Heart right ventricle (tissue), 16 donors: ENCODE measurements around the gene USP28. TPM values are rescaled to one million over a fixed set of nuclear protein-coding genes. Genes with fewer than 3 reads are reported as not detected.

Experiments used
- ATAC-seq, 8 donors: fragments of 200-7000 bp; cut with Tn5 transposase; one replicate each; pipeline ENCODE4 v1.9.1; 2020; ENCODE audit warnings: mild to moderate bottlenecking in 8 of 8, moderate library complexity in 8 of 8, moderate number of reproducible peaks in 1 of 8
- DNase-seq, 2 donors: peaks; one replicate each; pipeline ENCODE4 v3.0.0-alpha.2; 2020
- H3K27ac ChIP-seq, 10 donors: fragments of 200-600 bp; sonication (generic) in 2 of 10; one replicate each; pipeline versions ENCODE4 v1.5.0 to v1.8.0; 2020 to 2022; ENCODE audit warnings: mild to moderate bottlenecking in 3 of 10
- H3K27me3 ChIP-seq, 7 donors: fragments of 200-600 bp; one replicate each; pipeline ENCODE4 v1.8.0; 2021 to 2022; ENCODE audit warnings: mild to moderate bottlenecking in 2 of 7
- H3K36me3 ChIP-seq, 9 donors: fragments of 200-600 bp; sonication (generic) in 1 of 9; one replicate each; pipeline versions ENCODE4 v1.5.0 to v1.8.0; 2020 to 2022; ENCODE audit warnings: mild to moderate bottlenecking in 2 of 9
- H3K4me1 ChIP-seq, 9 donors: fragments of 200-600 bp; sonication (generic) in 1 of 9; one replicate each; pipeline versions ENCODE4 v1.5.0 to v1.8.0; 2020 to 2022; ENCODE audit warnings: mild to moderate bottlenecking in 4 of 9
- H3K4me3 ChIP-seq, 10 donors: fragments of 200-600 bp; sonication (generic) in 2 of 10; one replicate each; pipeline versions ENCODE4 v1.5.0 to v1.8.0; 2020 to 2022; ENCODE audit warnings: mild to moderate bottlenecking in 7 of 10, moderate library complexity in 2 of 10
- H3K9me3 ChIP-seq, 11 donors: fragments of 200-600 bp in 10 of 11; sonication (generic) in 2 of 11; one replicate each; pipeline versions ENCODE4 v1.5.0 to v1.8.0; 2013 to 2022; ENCODE audit warnings: mild to moderate bottlenecking in 2 of 11, control low read depth in 1 of 11, moderate library complexity in 1 of 11
- CTCF ChIP-seq, 9 donors: fragments of 200-600 bp; sonication (generic) in 2 of 9; IDR thresholded peaks; one replicate each; pipeline versions ENCODE4 v1.5.0 to v1.8.0; 2021 to 2022; ENCODE audit warnings: antibody characterized with exemption in 9 of 9, mild to moderate bottlenecking in 5 of 9, moderate library complexity in 1 of 9
- WGBS, 2 donors: extraction: QIAGEN DNeasy Blood & Tissue Kit; methylation state at CpG; one replicate each; pipeline ENCODE4 v1.1.7; 2013; ENCODE audit warnings: inconsistent platforms in 1 of 2; 5-methylcytosine and 5-hydroxymethylcytosine counted together
- intact Hi-C, 10 donors: fragments of 100-400 bp; cut with DNase I; formaldehyde crosslinking; loops; one replicate each; pipeline versions ENCODE4 v1.11.1 to v1.14.2; 2022
- polyA plus RNA-seq, 2 donors: library from polyadenylated mRNA; stranded (reverse); fragments of 200-250 nt; gene quantifications; one replicate each; pipeline ENCODE4 v1.2.3, GENCODE V29; 2013
- total RNA-seq, 10 donors: library from RNA; stranded (reverse); fragmentation: NEBNext Ultra II Directional in 3 of 10; extraction: Animal tissue kit (Norgen Biotek cat#: 25700) in 3 of 10; gene quantifications; one replicate each; pipeline versions ENCODE4 v1.2.1 to v1.2.4, GENCODE V29; 2021 to 2023
- donor health status: Arrhythmogenic right ventricular cardiomyopathy.
- donor health status: ischemic (EF 13 %, LVEDD 7.1; RV severe dilation, severe dysfunction).
- donor health status: healthy with polysubstance abuse.
- donor health status: DM: no; HTN: yes; CAD: no.
- donor health status: DM: no; HTN: no; CAD: no.
- donor health status: ischemic (EF 25% LVEDD 6.9; RV normal size, moderate dysfunction).
- donor health status: ischemic (EF 25% LVEDD 5.7; RV mildly dilated, moderate dysfunction).
- donor health status: healthy.
- donor health status: DM: yes; HTN: yes; CAD: no.
- donor health status: Ischemic cardiomyopathy.
- donor health status: ischemic (EF 35%, LVEDD 5.7; RV mildly dilated, moderate dysfunction).
- donor health status: nonischemic (EF 11% LVEDD 7.7; RV severe dilation, severe dysfunction).
- donor health status: DM: yes; HTN: yes; CAD: no.
- donor health status: PGD.
- donor health status: ischemic (EF 29% LVEDD 5.4; RV normal size, mild dysfunction).
- donor health status: nonischemic (EF 23%, LVEDD 6.1; RV moderate dilation, normal function).

USP28 gene
- total and polyA plus RNA-seq, 12 donors: 29.2 to 174 (median 132) TPM

GRCh38 chr11:113856966-113857759, 18.2 kb downstream of the USP28 start:
- peaks cover 0 to 19% (median 9%) of the 10 kb centered on the region in 9 donors for H3K36me3 ChIP-seq
- intact Hi-C loops: no loop called here
- WGBS, 2 donors: 57 to 69% methylated on average over 5 of the region's 5 CpGs
- ATAC-seq (peak in 4 of 8 donors; percentile 52 to 66 (median 61)), DNase-seq (no peak)
- H3K9me3 ChIP-seq: no peaks in the 10 kb centered on the region
- peaks cover 0 to 76% (median 19%) of the 10 kb centered on the region in 9 donors for H3K4me1 ChIP-seq
- H3K27ac ChIP-seq: peak overlapping the region in 4 of 10 donors; percentile 4 to 67 (median 18)
- H3K27me3 ChIP-seq: no peaks in the 10 kb centered on the region
- TF ChIP-seq CTCF (IDR thresholded peaks at IDR 0.05): no peak
- H3K4me3 ChIP-seq: no peak overlapping the region

GRCh38 chr11:113855803-113856202, 19.6 kb downstream of the USP28 start:
- Histone ChIP-seq H3K4me1 (peaks cover 0 to 62% (median 16%) of the 10 kb centered on the region in 9 donors), H3K27me3 (no peaks in the 10 kb centered on the region), H3K36me3 (peaks cover 0 to 33% (median 18%) of the 10 kb centered on the region in 9 donors), H3K4me3 (no peak overlapping the region), H3K9me3 (no peaks in the 10 kb centered on the region), H3K27ac (peak overlapping the region in 2 of 10 donors; percentile 17 to 55)
- no peak for DNase-seq
- peak in 1 of 8 donors; percentile 28 for ATAC-seq
- no peak for TF ChIP-seq CTCF (IDR thresholded peaks at IDR 0.05)
- intact Hi-C loops: no loop called here
- WGBS, 2 donors: 85 to 87% methylated on average over 6 of the region's 6 CpGs

- TF ChIP-seq CTCF (IDR thresholded peaks at IDR 0.05): no peak
- DNase-seq (no peak), ATAC-seq (no peak)
- 98 to 99% methylated on average over 5 of the region's 5 CpGs for WGBS, 2 donors
- Histone ChIP-seq H3K9me3 (no peaks in the 10 kb centered on the region), H3K36me3 (peaks cover 0 to 75% (median 31%) of the 10 kb centered on the region in 9 donors), H3K4me1 (peaks cover 0 to 41% (median 9%) of the 10 kb centered on the region in 9 donors), H3K27me3 (no peaks in the 10 kb centered on the region), H3K27ac (no peak overlapping the region), H3K4me3 (no peak overlapping the region)
- intact Hi-C loops: no loop called here
Observed at GRCh38 chr11:113850188-113850587, 25.2 kb downstream of the USP28 start.

- WGBS, 2 donors: 48 to 53% methylated on average over 4 of the region's 4 CpGs
- ATAC-seq (peak in 2 of 8 donors; percentile 20 to 28), DNase-seq (no peak)
- Histone ChIP-seq H3K4me1 (peaks cover 0 to 39% (median 9%) of the 10 kb centered on the region in 9 donors), H3K27ac (no peak overlapping the region), H3K36me3 (peaks cover 0 to 79% (median 31%) of the 10 kb centered on the region in 9 donors), H3K9me3 (no peaks in the 10 kb centered on the region), H3K4me3 (no peak overlapping the region), H3K27me3 (no peaks in the 10 kb centered on the region)
- intact Hi-C loops: no loop called here
- TF ChIP-seq CTCF (IDR thresholded peaks at IDR 0.05): no peak
Observed at GRCh38 chr11:113849713-113850112, 25.7 kb downstream of the USP28 start.
